Subcutaneous adipose tissue (tissue), 4 donors: ENCODE measurements around the gene PDHB. TPM values are rescaled to one million over a fixed set of nuclear protein-coding genes. Genes with fewer than 3 reads are reported as not detected.

Experiments
- CTCF ChIP-seq: fragments of 450-650 bp; IDR thresholded peaks from one replicate; pipeline ENCODE4 v1.5.1; 2016; ENCODE audit warnings: low read depth, mild to moderate bottlenecking, control low read depth, antibody characterized with exemption, moderate library complexity
- total RNA-seq, 4 donors: library from RNA; depleted of rRNA; stranded (reverse); fragments of >200 nt; gene quantifications; one replicate each; pipeline ENCODE4 v1.1.0, GENCODE V29; 2016

Gene PDHB
- total RNA-seq, 4 donors from 2014 or later: 67.5 to 94.6 (median 74.7) TPM

DNA sequence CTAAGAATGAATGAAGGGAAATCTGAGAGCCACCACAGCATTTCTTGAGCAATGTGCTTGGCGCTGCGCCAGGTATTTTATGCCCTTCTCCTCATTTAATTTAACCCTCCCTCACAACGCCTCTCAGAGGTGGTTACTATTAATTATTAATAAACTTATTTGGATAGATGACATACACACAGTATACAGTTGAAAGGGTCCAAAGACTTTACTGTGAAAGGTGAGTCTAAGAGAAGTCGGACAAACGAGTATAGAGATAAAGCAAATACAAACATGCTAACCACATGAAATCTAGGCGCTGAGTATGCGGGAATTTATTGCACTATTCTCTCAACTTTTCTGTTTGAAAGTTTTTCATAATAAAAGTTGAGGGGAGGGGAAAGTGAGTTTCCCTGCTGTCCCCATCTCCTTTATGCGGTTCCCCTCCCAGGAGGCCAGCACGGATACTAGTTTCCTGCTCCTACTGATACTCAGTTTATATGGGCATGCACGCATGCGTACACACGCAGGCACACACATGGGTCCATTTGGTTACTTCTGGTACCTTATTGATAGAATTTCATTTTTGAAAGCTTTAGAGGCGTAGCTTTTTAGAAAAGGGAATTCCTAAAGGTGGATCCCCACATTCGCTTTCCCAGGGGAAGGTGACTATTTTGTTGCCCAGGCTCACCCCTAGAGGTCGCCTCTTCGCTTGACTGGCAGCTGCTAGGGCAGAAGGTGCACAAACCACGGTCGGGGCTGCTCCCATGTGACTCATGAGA is 29.7 kb upstream of the PDHB start:
- TF ChIP-seq CTCF: no peak

GRCh38 chr3:58462829-58463180 is 29.2 kb upstream of the PDHB start:
- no peak for TF ChIP-seq CTCF

DNA sequence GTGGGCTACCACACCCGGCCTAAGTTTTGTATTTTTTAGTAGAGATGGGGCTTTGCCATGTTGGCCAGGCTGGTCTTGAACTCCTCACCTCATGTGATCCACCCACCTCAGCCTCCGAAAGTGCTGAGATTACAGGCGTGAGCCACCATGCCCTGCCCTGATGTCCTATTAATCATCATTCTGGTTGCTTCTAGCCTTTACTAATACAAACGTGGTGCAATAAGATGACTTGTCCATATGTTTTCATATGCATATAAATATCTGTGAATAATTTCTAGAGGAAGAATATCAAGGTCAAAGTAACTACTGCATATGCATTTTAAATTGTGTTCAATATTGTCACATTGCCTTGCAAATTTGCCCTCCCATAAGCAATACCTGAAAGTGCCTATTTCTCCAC is 25.5 kb upstream of the PDHB start:
- no peak for TF ChIP-seq CTCF

DNA sequence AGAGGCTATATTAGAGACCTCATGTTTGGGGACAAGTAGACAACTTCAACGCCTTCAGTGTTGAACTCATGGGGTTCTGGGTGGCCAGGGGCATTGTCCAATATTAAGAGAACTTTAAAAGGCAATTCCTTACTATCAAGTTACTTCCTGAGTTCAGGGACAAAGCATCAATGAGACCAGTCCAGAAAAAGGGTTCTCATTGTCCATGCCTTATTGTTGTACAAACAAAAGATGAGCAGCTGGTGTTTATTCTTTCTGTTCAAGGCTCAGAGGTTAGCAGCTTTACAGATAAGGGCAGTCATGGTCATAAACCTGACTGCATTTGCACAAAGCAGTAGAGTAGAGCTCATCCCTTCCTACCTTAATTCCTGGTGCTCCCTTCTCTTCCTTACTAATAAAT is 18.5 kb upstream of the PDHB start:
- no peak for TF ChIP-seq CTCF

GRCh38 chr3:58441514-58442450 is 8.2 kb upstream of the PDHB start:
- no peak for TF ChIP-seq CTCF

DNA sequence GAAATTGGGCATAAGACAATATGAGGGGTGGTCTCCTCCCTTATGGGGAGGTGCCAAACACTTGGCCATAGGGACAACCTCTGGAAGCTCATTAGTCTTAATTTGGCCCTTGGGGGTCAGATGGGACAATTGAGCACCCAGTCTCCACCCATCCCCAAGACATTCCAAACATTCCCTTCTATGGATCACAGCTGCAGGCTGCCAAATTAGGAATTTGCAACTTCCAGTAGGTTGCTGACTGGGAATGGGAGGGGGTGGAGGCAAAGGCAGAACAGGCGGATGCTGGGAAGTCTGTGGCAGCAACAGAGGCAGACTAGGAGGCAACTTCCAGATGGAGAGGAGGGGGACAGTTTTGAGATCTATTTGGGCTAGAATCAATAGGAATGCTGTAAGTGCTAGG is 1.4 kb upstream of the PDHB start:
- no peak for TF ChIP-seq CTCF

GRCh38 chr3:58434511-58434910 is 879 bp upstream of the PDHB start:
- TF ChIP-seq CTCF: no peak
